VCaP (cell line): ENCODE data around the gene RETN.

Experiments
- H3K27ac ChIP-seq: fragments of 450-650 bp; 2 replicates; pipeline ENCODE4 v1.5.1; 2017
- CTCF ChIP-seq: fragments of 450-650 bp; conservative IDR thresholded peaks from 2 replicates; pipeline ENCODE4 v1.5.1; 2017; ENCODE audit warnings: mild to moderate bottlenecking, moderate library complexity

RETN gene

DNA sequence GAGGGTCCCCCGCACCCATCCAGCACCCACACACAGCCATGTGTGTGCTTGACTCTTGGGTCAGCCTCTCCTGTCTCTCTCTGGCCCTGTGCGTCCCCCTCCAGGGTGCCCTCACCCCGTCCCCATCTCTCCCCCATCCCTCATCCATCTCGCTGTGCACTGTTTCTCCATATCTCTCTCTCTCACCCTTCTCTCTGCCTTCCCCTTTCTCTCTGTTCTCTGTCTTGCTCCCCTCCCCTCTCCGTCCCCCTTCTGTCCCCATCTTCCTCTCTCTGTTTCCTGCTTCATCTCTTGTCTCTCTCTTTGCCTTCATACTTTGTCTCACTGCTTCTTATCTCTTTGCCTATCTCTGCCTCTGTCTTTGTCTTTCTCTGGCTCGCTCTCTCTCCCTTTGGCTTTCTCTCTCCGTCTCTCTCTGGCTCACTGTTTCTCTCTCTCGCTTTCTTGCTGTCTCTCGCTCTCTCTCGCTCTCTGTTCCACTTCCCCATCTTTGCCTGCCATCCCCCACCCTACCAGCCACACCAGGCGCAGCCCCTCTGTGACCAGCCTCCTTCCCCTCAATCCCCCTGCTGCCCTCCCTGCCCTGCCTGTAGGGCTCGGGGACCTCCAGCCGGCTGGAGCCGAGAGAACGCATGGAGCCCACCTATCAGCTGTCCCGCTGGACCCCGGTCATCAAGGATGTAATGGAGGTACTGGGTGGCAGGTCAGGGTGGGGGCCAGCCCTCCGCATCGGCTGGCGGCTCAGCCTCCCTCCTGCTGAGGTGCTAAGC is 23.0 kb upstream of the RETN start:
- no peak overlapping the region for H3K27ac ChIP-seq

GRCh38 chr19:7646426-7646700 is 22.5 kb upstream of the RETN start:
- no peak overlapping the region for H3K27ac ChIP-seq
- no peak for TF ChIP-seq CTCF

More for the DNA sequence above, 23.0 kb upstream of the RETN start:
- TF ChIP-seq CTCF: no peak

DNA sequence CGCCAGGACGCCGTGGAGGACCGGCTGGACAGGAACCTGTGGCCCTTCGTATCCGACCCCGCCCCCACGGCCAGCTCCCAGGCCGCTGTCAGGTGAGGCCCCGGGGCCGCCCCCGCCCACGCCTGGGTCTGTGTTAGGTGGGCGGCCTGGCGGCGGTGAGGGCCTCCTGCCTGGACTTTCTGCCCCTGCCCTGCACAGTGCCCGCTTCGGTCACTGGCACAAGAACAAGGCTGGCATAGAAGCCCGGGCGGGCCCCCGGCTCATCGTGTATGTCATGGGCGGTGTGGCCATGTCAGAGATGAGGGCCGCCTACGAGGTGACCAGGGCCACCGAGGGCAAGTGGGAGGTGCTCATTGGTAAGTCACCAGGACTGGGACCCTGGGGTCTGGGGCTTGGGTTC is 21.7 kb upstream of the RETN start:
- H3K27ac ChIP-seq: no peak overlapping the region
- no peak for TF ChIP-seq CTCF

- no peak for TF ChIP-seq CTCF
- H3K27ac ChIP-seq: no peak overlapping the region
These were observed 20.4 kb upstream of the RETN start for GRCh38 chr19:7648265-7649014.

GRCh38 chr19:7650148-7650547 is 18.7 kb upstream of the RETN start:
- no peak for TF ChIP-seq CTCF
- H3K27ac ChIP-seq: no peak overlapping the region

DNA sequence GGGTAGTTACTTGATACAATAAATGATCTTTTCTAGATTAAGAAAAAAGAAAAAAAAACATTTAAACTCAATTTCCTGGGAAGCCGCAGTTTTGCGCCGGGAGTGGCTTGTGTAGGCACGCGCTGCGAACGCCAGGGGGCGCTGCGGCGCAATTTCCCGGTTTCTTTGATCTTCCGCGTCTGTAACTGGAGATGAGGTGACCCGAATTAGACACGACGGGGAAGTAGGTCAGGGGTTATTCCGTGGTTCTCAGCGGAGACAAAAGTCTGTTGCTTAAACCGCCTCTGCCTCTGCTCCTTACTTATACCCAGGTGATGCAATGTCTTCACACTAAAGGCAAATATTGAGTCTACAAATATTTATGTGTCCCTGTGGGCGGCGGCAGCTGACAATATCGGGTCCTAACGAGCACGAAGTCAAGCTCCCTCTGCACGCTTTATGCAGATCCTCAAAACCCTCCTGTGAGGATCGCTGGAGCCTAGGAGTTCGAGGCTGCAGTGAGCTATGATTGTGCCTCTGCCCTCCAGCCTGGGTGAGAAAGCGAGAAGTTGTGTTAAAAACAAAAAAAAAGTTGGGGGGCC is 16.7 kb upstream of the RETN start:
- peak; percentile 90 for TF ChIP-seq CTCF
- peak overlapping the region; percentile 30; the same call in 1 of the 2 replicates for H3K27ac ChIP-seq

DNA sequence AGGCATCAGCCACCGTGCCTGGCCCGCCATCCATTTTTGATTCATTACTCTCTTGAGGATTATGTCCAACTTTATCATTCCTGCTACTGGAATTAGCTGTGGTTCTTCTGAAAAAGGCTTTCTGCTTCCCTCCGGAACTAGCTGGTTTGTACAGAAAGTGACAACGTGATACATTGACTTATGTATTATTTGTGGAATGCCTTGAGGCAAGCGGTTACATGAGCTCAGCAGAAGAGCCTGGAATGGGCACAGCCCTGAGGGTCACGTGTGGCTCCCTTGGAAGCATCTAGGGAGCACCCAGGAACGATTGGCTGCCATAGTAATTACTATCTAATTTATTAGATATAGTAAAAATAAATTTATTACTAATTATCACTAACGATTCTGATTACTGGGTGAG is 14.4 kb upstream of the RETN start:
- H3K27ac ChIP-seq: no peak overlapping the region
- TF ChIP-seq CTCF: no peak
